ENCODE measurements around the gene PKDREJ.
"Not testable (repeated sequence)": the region's sequence is repeated elsewhere in the genome, so short reads cannot be mapped to it uniquely, and the experiment has no call there.

GRCh38 chr22:46312848-46313247 lies 49.7 kb upstream of the PKDREJ start:
- not testable (repeated sequence) for TF ChIP-seq CTCF (IDR thresholded peaks at IDR 0.05; ENCODE audit: poor library complexity, severe bottlenecking); SMC3 (conservative IDR thresholded peaks at IDR 0.05; ENCODE audit: poor library complexity); REST (IDR thresholded peaks at IDR 0.05; ENCODE audit: borderline replicate concordance); MXI1 (conservative IDR thresholded peaks at IDR 0.05; ENCODE audit: poor library complexity, severe bottlenecking); POLR2AphosphoS5 (IDR thresholded peaks at IDR 0.05); TAF1 (IDR thresholded peaks at IDR 0.05; ENCODE audit: low read depth); EP300 (conservative IDR thresholded peaks at IDR 0.05; ENCODE audit: poor library complexity, severe bottlenecking); EZH2 (IDR thresholded peaks at IDR 0.05; ENCODE audit: borderline replicate concordance, insufficient read depth, low read length, poor library complexity, severe bottlenecking); RAD21 (conservative IDR thresholded peaks at IDR 0.05)
